Retinal pigment epithelial cell (primary cell): Measurements from ENCODE around the gene RAI14.
"Not testable (repeated sequence)": the region's sequence is repeated elsewhere in the genome, so short reads cannot be mapped to it uniquely, and the experiment has no call there.

Source experiments
- DNase-seq: peaks from one replicate; pipeline ENCODE4 v3.0.0-alpha.2; 2010; ENCODE audit warnings: low read depth
- H3K4me3 ChIP-seq: 2 replicates; pipeline ENCODE4 v1.5.1; 2011; ENCODE audit warnings: mild to moderate bottlenecking, low read length, control low read depth, moderate library complexity
- CTCF ChIP-seq: conservative IDR thresholded peaks from 2 replicates; pipeline ENCODE4 v1.5.1; 2011; ENCODE audit warnings: low read depth, low read length, control low read depth, inconsistent platforms

Gene RAI14

DNA sequence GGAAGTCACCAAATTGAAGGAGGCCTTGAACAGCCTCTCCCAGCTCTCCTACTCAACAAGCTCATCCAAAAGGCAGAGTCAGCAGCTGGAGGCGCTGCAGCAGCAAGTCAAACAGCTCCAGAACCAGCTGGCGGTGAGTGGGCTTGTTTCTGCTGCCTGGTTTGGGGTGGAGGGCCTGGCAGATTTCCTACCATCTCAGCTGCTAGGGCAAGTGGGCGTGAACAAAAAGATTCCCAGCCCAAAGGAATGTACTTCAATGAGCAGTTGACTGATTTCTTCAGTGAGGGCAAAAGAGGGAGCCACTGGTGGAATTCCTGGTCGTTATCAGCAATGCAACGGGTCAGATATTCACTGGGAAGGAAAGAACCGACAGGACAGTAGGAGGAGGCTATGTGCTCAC lies 170.2 kb downstream of the RAI14 start:
- DNase-seq, result no peak
- H3K4me3 ChIP-seq, result no peak overlapping the region
- TF ChIP-seq CTCF, result no peak

GRCh38 chr5:34827588-34828506 lies 171.7 kb downstream of the RAI14 start:
- H3K4me3 ChIP-seq, result no peak overlapping the region
- DNase-seq, result no peak
- TF ChIP-seq CTCF, result no peak

- not testable (repeated sequence) for H3K4me3 ChIP-seq, DNase-seq
These were observed 174.7 kb downstream of the RAI14 start for GRCh38 chr5:34830827-34831226.

DNA sequence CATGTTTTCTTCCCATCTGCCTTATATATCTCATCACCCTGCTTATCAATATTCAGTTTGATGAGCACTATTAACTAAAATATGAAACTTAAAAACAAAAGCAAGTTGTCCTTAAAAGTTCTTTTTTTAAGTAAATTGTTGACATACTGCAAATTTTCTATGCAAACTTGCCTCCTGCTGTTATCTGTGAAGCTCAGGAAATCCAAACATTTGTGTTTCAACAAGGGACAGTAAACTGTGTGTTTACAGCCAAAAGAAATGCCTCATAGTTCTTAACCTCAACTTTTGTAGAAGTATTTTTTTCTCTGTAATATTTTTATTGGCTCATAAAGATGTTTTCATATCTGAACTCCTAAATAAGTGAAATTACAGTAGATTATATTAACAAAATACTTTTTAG lies 175.2 kb downstream of the RAI14 start:
- no peak overlapping the region for H3K4me3 ChIP-seq

GRCh38 chr5:34832568-34832967 lies 176.4 kb downstream of the RAI14 start:
- H3K4me3 ChIP-seq, result no peak overlapping the region
- DNase-seq, result no peak
- no peak for TF ChIP-seq CTCF

More for the DNA sequence above, 175.2 kb downstream of the RAI14 start:
- no peak for DNase-seq
- no peak for TF ChIP-seq CTCF

DNA sequence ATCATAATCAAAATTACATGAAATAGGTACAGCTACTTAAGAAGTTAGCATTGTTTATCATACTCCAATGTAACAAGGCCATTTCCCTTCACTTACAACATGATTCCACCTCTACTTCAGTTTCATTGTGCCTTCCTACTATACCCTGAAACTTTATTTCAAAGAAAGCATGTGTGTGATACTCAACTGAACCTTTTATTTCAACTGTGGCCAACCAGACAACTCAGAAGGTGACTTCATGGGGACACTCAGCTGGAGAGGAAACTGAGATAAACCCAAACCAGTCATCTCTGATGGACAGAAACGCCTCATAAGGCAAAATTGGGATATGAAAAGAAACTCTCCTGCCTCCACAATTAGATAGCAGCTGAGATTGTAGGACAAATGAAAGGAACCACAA lies 177.0 kb downstream of the RAI14 start:
- no peak for TF ChIP-seq CTCF
- H3K4me3 ChIP-seq, result no peak overlapping the region

DNA sequence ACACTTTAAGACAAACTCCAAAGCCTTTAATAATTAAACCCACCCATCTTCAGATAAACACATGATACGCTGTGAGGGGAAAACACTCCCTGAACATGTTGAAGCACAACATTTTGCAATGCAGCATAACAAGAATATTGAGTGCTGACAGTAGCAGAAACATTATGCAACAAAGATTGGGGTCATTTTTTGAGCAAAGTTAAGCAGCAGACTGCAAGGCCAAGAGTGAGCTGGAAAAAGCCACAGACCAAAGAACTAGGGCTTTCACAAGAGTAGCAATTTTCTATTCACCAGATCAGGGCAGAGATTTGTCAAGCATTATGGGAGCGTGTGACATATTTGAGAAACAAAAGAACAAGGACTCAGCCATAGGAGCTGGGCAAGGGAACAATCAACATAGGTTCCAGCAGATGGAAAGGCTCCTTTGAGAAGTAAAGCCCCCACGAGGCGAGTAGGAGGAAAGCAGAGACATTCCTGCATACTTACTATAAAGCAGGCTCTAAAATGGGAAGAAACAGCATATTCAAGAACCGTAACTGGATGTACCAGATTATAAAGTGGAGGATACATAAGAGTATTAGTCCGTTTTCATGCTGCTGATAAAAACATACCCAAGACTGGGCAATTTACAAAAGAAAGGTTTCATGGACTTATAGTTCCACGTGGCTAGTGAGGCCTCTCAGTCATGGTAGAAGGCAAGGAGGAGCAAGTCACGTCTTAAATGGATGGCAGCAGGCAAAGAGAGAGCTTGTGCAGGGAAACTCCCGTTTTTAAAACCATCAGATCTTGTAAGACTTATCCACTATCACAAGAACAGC lies 178.1 kb downstream of the RAI14 start:
- DNase-seq, result no peak
- peak; percentile 16 for TF ChIP-seq CTCF
- no peak overlapping the region for H3K4me3 ChIP-seq

More for the DNA sequence above, 177.0 kb downstream of the RAI14 start:
- DNase-seq, result no peak
